Neural cell (in vitro differentiated cells): ENCODE data around the gene CPNE5. TPM values are rescaled to one million over a fixed set of nuclear protein-coding genes. Genes with fewer than 3 reads are reported as not detected.

ENCODE experiments used
- H2AFZ ChIP-seq: fragments of 200-600, 300-800 bp; sonication (generic), shearing (Covaris generic); 2 replicates; pipeline ENCODE4 v1.6.0; 2014; ENCODE audit warnings: low read depth, mild to moderate bottlenecking, antibody characterized with exemption, low read length, moderate library complexity
- H3F3A ChIP-seq: fragments of 200-600 bp; shearing (Covaris generic); 2 replicates; pipeline ENCODE4 v1.6.1; 2016; ENCODE audit warnings: mild to moderate bottlenecking, moderate library complexity, mixed read lengths, antibody characterized with exemption, low read length; ENCODE audit not compliant: insufficient read depth, poor library complexity, severe bottlenecking
- H3K27ac ChIP-seq: fragments of 200-600, 300-800 bp; sonication (generic), shearing (Covaris generic); 2 replicates; pipeline ENCODE4 v1.5.1; 2014; ENCODE audit warnings: mild to moderate bottlenecking, low read length, moderate library complexity
- H3K27me3 ChIP-seq: fragments of 300-800, 200-600 bp; sonication (generic), shearing (Covaris generic); 2 replicates; pipeline ENCODE4 v1.6.0; 2014; ENCODE audit warnings: mild to moderate bottlenecking, low read depth, low read length, moderate library complexity; ENCODE audit not compliant: insufficient read depth
- H3K36me3 ChIP-seq: fragments of 300-800, 200-600 bp; sonication (generic), shearing (Covaris generic); 2 replicates; pipeline ENCODE4 v1.5.1; 2014; ENCODE audit warnings: mild to moderate bottlenecking, antibody characterized with exemption, low read length, moderate library complexity; ENCODE audit not compliant: insufficient read depth
- H3K4me2 ChIP-seq: fragments of 300-800, 200-600 bp; sonication (generic), shearing (Covaris generic); 2 replicates; pipeline ENCODE4 v1.6.0; 2014; ENCODE audit warnings: mild to moderate bottlenecking, low read length
- H3K4me3 ChIP-seq: fragments of 300-800, 200-600 bp; sonication (generic), shearing (Covaris generic); 2 replicates; pipeline ENCODE4 v1.5.1; 2014; ENCODE audit warnings: mild to moderate bottlenecking, low read length, moderate library complexity
- H3K79me2 ChIP-seq: fragments of 200-600 bp; shearing (Covaris generic); replicated peaks from 2 replicates; pipeline ENCODE4 v1.6.0; 2014; ENCODE audit warnings: mild to moderate bottlenecking, low read length, moderate library complexity; ENCODE audit not compliant: insufficient read depth
- H3K9ac ChIP-seq: fragments of 300-800, 200-600 bp; sonication (generic), shearing (Covaris generic); 2 replicates; pipeline ENCODE4 v1.6.1; 2016; ENCODE audit warnings: mild to moderate bottlenecking, low read length, mixed read lengths
- H3K9me2 ChIP-seq: fragments of 200-600 bp; shearing (Covaris generic); 2 replicates; pipeline ENCODE4 v1.6.1; 2016; ENCODE audit warnings: mild to moderate bottlenecking, low read length, mixed read lengths; ENCODE audit not compliant: insufficient read depth
- H3K9me3 ChIP-seq: fragments of 200-600, 300-800 bp; sonication (generic), shearing (Covaris generic); 2 replicates; pipeline ENCODE4 v1.6.1; 2016; ENCODE audit warnings: mild to moderate bottlenecking, mixed run types, low read length, moderate library complexity, mixed read lengths
- H4K20me1 ChIP-seq: fragments of 200-600 bp; shearing (Covaris generic); 2 replicates; pipeline ENCODE4 v1.6.1; 2016; ENCODE audit warnings: mild to moderate bottlenecking, mixed run types; ENCODE audit not compliant: insufficient read depth
- EP300 ChIP-seq: fragments of 450-650 bp; conservative IDR thresholded peaks from 2 replicates; pipeline ENCODE4 v1.6.1; 2014; ENCODE audit warnings: antibody characterized with exemption, mild to moderate bottlenecking, moderate library complexity; ENCODE audit not compliant: poor library complexity, severe bottlenecking
- EZH2 ChIP-seq: fragments of 200-600, 300-800 bp; shearing (Covaris generic), sonication (generic); IDR thresholded peaks from 2 replicates; pipeline ENCODE4 v1.6.1; 2014; ENCODE audit warnings: antibody characterized with exemption, low read length, borderline replicate concordance, mild to moderate bottlenecking; ENCODE audit not compliant: insufficient read depth, poor library complexity, severe bottlenecking
- MXI1 ChIP-seq: fragments of 450-650 bp; conservative IDR thresholded peaks from 2 replicates; pipeline ENCODE4 v1.6.1; 2014; ENCODE audit warnings: antibody characterized with exemption, mild to moderate bottlenecking; ENCODE audit not compliant: poor library complexity, severe bottlenecking
- POLR2AphosphoS5 ChIP-seq: IDR thresholded peaks from 2 replicates; pipeline ENCODE4 v1.6.1; 2012
- RAD21 ChIP-seq: fragments of 450-650 bp; conservative IDR thresholded peaks from 2 replicates; pipeline ENCODE4 v1.6.1; 2014; ENCODE audit warnings: antibody characterized with exemption, mild to moderate bottlenecking, moderate library complexity
- SMC3 ChIP-seq: fragments of 450-650 bp; conservative IDR thresholded peaks from 2 replicates; pipeline ENCODE4 v1.6.1; 2014; ENCODE audit warnings: antibody characterized with exemption, mild to moderate bottlenecking, moderate library complexity; ENCODE audit not compliant: poor library complexity
- TAF1 ChIP-seq: IDR thresholded peaks from 2 replicates; pipeline ENCODE4 v1.6.1; 2012; ENCODE audit warnings: low read depth
- polyA plus RNA-seq: library from polyadenylated mRNA; depleted of rRNA; stranded (reverse); fragments of >200 nt; gene quantifications from 2 replicates; pipeline ENCODE4 v1.2.3, GENCODE V29; 2014
- TF ChIP-seq, protein P1 (sequence below): IDR thresholded peaks from 2 replicates; pipeline ENCODE4 v1.6.1; 2012; ENCODE audit warnings: borderline replicate concordance
- TF ChIP-seq, protein P2 (sequence below): fragments of 450-650 bp; IDR thresholded peaks from 2 replicates; pipeline ENCODE4 v1.5.1; 2014; ENCODE audit warnings: antibody characterized with exemption, mild to moderate bottlenecking, moderate library complexity; ENCODE audit not compliant: poor library complexity, severe bottlenecking

Gene CPNE5
- polyA plus RNA-seq, 1 donor from 2014 or later: 8.7 TPM

DNA sequence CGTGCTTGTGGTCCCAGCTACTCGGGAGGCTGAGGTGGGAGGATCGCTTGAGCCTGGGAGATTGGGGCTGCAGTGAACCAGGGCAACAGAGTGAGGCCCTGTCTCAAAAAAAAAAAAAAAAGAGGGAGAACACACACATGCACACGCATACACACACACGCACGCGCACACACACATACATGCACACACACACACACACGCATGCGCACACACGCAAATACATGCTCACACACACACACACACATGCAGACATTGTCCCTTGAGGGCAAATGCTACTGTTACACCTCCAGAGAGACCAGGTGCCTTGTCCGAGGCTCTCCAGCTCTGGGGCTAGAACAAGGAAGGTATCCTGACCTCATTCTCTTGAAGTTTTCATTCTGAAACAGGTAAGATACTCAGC lies 77.1 kb downstream of the CPNE5 start:
- Histone ChIP-seq H3F3A (no peaks in the 10 kb centered on the region), H3K27ac (no peak overlapping the region), H3K9me3 (no peaks in the 10 kb centered on the region), H4K20me1 (no peaks in the 10 kb centered on the region), H3K36me3 (no peaks in the 10 kb centered on the region), H3K79me2 (no peaks in the 10 kb centered on the region), H3K9ac (no peak overlapping the region), H3K27me3 (no peaks in the 10 kb centered on the region), H2AFZ (no peak overlapping the region), H3K4me2 (no peak overlapping the region), H3K9me2 (no peaks in the 10 kb centered on the region), H3K4me3 (no peak overlapping the region)
- TF ChIP-seq, protein P1, sequence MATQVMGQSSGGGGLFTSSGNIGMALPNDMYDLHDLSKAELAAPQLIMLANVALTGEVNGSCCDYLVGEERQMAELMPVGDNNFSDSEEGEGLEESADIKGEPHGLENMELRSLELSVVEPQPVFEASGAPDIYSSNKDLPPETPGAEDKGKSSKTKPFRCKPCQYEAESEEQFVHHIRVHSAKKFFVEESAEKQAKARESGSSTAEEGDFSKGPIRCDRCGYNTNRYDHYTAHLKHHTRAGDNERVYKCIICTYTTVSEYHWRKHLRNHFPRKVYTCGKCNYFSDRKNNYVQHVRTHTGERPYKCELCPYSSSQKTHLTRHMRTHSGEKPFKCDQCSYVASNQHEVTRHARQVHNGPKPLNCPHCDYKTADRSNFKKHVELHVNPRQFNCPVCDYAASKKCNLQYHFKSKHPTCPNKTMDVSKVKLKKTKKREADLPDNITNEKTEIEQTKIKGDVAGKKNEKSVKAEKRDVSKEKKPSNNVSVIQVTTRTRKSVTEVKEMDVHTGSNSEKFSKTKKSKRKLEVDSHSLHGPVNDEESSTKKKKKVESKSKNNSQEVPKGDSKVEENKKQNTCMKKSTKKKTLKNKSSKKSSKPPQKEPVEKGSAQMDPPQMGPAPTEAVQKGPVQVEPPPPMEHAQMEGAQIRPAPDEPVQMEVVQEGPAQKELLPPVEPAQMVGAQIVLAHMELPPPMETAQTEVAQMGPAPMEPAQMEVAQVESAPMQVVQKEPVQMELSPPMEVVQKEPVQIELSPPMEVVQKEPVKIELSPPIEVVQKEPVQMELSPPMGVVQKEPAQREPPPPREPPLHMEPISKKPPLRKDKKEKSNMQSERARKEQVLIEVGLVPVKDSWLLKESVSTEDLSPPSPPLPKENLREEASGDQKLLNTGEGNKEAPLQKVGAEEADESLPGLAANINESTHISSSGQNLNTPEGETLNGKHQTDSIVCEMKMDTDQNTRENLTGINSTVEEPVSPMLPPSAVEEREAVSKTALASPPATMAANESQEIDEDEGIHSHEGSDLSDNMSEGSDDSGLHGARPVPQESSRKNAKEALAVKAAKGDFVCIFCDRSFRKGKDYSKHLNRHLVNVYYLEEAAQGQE: no peak

DNA sequence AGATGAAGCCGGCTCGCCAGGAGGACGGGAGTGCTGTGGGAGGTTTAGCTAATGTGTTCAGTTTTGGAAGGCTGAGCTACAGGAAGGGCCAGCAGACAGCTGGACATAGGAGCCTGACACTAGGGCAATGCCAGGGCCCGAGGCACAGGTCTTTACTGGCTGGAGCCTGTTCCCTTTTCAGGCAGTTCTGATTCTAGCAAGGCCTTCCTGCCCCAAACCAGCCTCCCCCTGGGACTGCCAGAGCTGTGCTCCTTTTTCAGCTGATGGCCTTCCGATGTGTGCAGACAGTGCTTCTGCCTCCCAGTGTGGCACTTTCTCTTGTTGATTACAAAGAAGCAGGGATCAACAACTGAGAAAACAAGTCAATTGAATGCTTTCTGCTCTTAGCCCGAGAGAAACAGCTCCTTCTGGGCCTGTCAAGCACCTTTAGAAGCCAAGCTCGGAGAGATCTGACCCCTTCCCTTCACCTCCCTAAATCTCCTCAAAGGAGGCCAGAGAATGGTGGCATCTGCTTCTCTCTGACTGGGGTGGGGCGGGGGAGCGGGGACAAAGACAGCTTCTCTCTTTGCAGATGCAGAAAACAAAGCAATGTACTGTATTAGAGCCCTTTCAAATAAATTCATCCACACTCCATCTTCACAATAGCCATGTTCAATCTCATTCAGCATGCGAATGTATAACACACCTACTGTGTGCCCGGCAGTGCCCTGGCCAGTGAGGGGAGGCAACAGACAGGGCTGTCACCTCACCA lies 78.4 kb downstream of the CPNE5 start:
- Histone ChIP-seq H4K20me1 (no peaks in the 10 kb centered on the region), H3K9ac (no peak overlapping the region), H3K9me3 (no peaks in the 10 kb centered on the region), H3K4me2 (no peak overlapping the region), H2AFZ (no peak overlapping the region), H3K36me3 (no peaks in the 10 kb centered on the region), H3K4me3 (no peak overlapping the region), H3K79me2 (no peaks in the 10 kb centered on the region), H3K27me3 (no peaks in the 10 kb centered on the region), H3K9me2 (no peaks in the 10 kb centered on the region), H3F3A (no peaks in the 10 kb centered on the region), H3K27ac (no peak overlapping the region)
- TF ChIP-seq TAF1 (no peak), RAD21 (no peak), POLR2AphosphoS5 (no peak), EZH2 (no peak), EP300 (no peak), SMC3 (no peak), MXI1 (no peak)
- TF ChIP-seq, protein P1: no peak
- TF ChIP-seq, protein P2, sequence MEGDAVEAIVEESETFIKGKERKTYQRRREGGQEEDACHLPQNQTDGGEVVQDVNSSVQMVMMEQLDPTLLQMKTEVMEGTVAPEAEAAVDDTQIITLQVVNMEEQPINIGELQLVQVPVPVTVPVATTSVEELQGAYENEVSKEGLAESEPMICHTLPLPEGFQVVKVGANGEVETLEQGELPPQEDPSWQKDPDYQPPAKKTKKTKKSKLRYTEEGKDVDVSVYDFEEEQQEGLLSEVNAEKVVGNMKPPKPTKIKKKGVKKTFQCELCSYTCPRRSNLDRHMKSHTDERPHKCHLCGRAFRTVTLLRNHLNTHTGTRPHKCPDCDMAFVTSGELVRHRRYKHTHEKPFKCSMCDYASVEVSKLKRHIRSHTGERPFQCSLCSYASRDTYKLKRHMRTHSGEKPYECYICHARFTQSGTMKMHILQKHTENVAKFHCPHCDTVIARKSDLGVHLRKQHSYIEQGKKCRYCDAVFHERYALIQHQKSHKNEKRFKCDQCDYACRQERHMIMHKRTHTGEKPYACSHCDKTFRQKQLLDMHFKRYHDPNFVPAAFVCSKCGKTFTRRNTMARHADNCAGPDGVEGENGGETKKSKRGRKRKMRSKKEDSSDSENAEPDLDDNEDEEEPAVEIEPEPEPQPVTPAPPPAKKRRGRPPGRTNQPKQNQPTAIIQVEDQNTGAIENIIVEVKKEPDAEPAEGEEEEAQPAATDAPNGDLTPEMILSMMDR: no peak
